DND-41 (cell line): ENCODE results near the gene FSD1L.

Source experiments
- EZH2 ChIP-seq: IDR thresholded peaks from 3 replicates; pipeline ENCODE4 v1.6.1; 2012; ENCODE audit warnings: borderline replicate concordance, low read depth, mild to moderate bottlenecking, moderate library complexity, low read length, inconsistent platforms; ENCODE audit not compliant: severe bottlenecking
- TF ChIP-seq, protein P1 (sequence below): IDR thresholded peaks from 2 replicates; pipeline ENCODE4 v1.5.1; 2012; ENCODE audit warnings: borderline replicate concordance, low read length, moderate library complexity, mild to moderate bottlenecking; ENCODE audit not compliant: poor library complexity, severe bottlenecking; ENCODE audit errors: extremely low read depth

DNA sequence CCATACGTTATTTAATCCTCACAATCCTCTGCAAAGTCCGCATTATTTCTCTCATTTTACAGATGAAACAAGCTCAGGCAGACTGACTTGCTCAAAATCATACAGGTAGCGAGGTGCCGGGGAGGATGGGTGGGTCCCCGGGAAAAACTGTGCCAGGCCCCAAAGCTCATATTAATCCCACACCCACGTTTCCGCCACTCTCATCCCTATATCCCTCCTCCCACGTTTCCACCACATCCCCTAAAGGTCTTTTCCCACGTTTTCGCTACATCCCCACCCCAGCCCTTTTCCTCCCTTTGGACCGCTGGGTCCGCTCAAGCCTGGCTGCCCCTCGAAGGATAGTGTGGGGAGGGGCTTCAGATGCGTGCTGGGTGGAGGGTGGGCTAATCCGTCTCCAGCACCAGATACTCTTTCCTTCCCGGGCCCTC lies 434 bp upstream of the FSD1L start:
- TF ChIP-seq EZH2 = no peak
- TF ChIP-seq, protein P1, sequence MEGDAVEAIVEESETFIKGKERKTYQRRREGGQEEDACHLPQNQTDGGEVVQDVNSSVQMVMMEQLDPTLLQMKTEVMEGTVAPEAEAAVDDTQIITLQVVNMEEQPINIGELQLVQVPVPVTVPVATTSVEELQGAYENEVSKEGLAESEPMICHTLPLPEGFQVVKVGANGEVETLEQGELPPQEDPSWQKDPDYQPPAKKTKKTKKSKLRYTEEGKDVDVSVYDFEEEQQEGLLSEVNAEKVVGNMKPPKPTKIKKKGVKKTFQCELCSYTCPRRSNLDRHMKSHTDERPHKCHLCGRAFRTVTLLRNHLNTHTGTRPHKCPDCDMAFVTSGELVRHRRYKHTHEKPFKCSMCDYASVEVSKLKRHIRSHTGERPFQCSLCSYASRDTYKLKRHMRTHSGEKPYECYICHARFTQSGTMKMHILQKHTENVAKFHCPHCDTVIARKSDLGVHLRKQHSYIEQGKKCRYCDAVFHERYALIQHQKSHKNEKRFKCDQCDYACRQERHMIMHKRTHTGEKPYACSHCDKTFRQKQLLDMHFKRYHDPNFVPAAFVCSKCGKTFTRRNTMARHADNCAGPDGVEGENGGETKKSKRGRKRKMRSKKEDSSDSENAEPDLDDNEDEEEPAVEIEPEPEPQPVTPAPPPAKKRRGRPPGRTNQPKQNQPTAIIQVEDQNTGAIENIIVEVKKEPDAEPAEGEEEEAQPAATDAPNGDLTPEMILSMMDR = no peak
